ENCODE results near the gene TRIO.

Gene TRIO

GRCh38 chr5:14251733-14252132 lies 108.6 kb downstream of the TRIO start:
- DNase-seq = no peak

GRCh38 chr5:14252793-14253192 lies 109.7 kb downstream of the TRIO start:
- no peak for DNase-seq

- no peak for DNase-seq
Observed at GRCh38 chr5:14254686-14255085, 111.5 kb downstream of the TRIO start.

GRCh38 chr5:14256026-14256690 lies 113.0 kb downstream of the TRIO start:
- no peak for DNase-seq

GRCh38 chr5:14256756-14257393 lies 113.7 kb downstream of the TRIO start:
- DNase-seq = no peak

GRCh38 chr5:14257995-14258403 lies 114.9 kb downstream of the TRIO start:
- no peak for DNase-seq

- DNase-seq = no peak
Observed at GRCh38 chr5:14258840-14259239, 115.7 kb downstream of the TRIO start.

GRCh38 chr5:14260637-14261036 lies 117.5 kb downstream of the TRIO start:
- DNase-seq = no peak

GRCh38 chr5:14261235-14261634 lies 118.1 kb downstream of the TRIO start:
- no peak for DNase-seq

GRCh38 chr5:14261856-14262611 lies 118.9 kb downstream of the TRIO start:
- DNase-seq = no peak

- DNase-seq = no peak
Observed at GRCh38 chr5:14263113-14263512, 120.0 kb downstream of the TRIO start.

GRCh38 chr5:14263699-14264098 lies 120.6 kb downstream of the TRIO start:
- DNase-seq = peak; percentile 66

GRCh38 chr5:14264605-14265316 lies 121.6 kb downstream of the TRIO start:
- peak; percentile 96 for DNase-seq

GRCh38 chr5:14265570-14265969 lies 122.4 kb downstream of the TRIO start:
- no peak for DNase-seq

GRCh38 chr5:14266171-14266570 lies 123.0 kb downstream of the TRIO start:
- no peak for DNase-seq

- DNase-seq = no peak
Observed at GRCh38 chr5:14266686-14267085, 123.5 kb downstream of the TRIO start.

- no peak for DNase-seq
Observed at GRCh38 chr5:14267166-14267838, 124.2 kb downstream of the TRIO start.

GRCh38 chr5:14267991-14268708 lies 125.0 kb downstream of the TRIO start:
- DNase-seq = no peak

GRCh38 chr5:14268738-14269137 lies 125.6 kb downstream of the TRIO start:
- no peak for DNase-seq

GRCh38 chr5:14269395-14269794 lies 126.3 kb downstream of the TRIO start:
- DNase-seq = peak; percentile 26

GRCh38 chr5:14270209-14270702 lies 127.1 kb downstream of the TRIO start:
- DNase-seq = peak; percentile 61

Measured in NCI-H1105 (cell line).